GM19035 (cell line): ENCODE data around the gene NFAM1.

Experiments used
- ATAC-seq: cut with Tn5 transposase; IDR thresholded peaks from one replicate; pipeline ENCODE4 v1.9.1; 2021; ENCODE audit not compliant: unreplicated experiment

NFAM1 gene

GRCh38 chr22:42439821-42440674 lies 7.8 kb upstream of the NFAM1 start:
- ATAC-seq: no peak

- ATAC-seq: no peak
Measured at GRCh38 chr22:42439021-42439567, 6.9 kb upstream of the NFAM1 start.

DNA sequence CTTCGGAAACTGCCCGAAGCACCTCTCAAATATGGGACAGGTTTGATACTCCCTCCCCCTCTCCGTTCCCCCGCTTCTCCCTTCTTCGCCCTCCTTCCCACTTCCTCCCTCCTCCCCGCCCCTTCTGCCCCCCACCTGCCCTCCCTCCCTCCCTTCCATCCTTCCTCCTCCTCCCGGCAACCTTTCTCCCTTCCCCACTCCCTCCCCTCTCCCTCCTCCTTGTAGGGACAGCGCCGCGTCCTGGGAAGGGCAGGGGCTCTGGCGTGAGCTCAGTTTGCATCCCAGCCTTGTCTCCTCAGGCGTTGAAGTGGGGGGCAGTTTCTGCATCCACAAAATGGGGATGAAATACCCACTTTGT lies 6.1 kb upstream of the NFAM1 start:
- no peak for ATAC-seq

- peak; percentile 68 for ATAC-seq
Measured at GRCh38 chr22:42437488-42438292, 5.5 kb upstream of the NFAM1 start.

DNA sequence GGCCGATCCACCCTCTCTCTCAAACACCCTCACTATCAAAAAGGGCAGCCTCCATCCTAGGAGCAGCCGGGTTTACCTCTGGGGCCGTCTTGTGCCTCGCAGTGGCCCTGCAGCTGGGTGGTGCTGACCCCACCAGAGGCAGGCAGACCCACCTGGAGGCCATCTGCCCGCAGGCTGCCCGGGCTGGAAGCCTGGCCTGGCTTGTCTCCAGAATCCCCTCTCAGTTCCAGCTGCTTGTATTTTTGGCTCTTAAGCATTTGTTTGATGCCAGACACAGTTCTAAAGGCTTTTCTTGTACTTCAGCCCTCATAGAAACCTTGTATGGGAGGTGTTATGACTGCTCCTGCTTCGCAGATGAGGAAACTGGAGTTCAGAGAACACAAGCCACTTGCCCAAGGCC lies 4.2 kb upstream of the NFAM1 start:
- no peak for ATAC-seq

GRCh38 chr22:42434748-42435425 lies 2.7 kb upstream of the NFAM1 start:
- ATAC-seq: no peak

DNA sequence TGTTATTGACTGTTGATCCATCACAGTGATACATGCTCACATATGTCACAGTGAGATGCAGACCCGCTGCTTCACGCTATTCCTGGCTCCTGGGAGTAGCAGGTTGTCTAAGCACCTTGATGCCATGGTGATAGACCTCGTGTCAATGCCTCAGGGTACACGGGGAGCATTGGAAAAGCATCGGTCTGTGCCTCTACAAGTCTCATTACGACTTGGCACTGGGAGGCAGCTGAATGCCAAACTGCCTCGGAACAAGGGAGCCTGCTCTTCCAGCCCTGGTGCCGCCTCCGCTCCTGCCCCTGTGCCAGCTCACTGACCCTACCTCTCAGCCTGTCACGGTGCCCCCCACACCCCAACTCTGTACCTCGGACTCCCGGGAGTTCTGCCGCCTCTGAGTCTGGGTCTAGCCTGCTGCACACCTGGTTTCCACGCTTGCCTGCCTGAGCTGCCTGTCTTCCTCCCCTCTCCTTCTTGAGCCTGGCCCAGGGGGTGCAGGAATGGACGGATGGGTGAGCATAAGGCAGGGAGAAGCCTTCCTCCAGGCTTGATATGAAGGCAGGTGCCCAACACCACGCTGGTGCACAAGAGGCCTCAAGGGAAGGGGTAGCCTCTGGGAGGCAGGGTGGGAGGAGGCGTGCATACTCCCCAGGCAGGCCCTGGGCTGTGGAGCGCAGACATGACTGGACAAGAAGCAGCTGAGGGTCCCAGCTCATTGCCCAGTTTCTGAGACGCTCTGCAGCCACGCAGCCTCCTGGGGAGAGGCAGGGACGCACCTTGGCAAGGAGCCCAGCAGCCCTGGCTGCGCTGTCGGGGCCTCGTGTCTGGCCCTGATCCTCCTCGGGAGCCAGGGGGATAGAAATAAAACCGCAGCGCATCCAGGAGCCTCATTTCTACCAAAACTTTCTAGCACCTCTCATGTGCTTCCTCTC lies 1.8 kb upstream of the NFAM1 start:
- no peak for ATAC-seq

DNA sequence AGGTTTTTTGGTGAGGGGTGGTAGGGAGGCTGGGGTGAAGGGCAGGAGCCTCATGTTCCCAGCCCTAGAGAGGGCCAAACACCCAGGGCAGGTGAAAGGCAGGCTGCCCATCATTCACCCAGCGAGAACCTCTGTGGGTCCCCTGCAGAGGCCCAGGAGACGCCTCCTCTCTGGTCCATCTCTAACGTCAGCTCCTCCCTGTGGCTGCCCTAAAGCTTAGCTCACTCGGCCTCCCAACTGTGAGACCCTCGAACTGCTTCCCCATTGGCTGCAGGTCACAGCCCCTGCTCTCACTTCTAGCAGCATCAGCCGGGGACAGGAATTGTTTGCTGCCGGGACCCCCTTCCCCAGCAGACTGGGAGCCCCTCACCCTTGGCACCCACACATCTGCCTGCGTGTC lies 615 bp upstream of the NFAM1 start:
- no peak for ATAC-seq

DNA sequence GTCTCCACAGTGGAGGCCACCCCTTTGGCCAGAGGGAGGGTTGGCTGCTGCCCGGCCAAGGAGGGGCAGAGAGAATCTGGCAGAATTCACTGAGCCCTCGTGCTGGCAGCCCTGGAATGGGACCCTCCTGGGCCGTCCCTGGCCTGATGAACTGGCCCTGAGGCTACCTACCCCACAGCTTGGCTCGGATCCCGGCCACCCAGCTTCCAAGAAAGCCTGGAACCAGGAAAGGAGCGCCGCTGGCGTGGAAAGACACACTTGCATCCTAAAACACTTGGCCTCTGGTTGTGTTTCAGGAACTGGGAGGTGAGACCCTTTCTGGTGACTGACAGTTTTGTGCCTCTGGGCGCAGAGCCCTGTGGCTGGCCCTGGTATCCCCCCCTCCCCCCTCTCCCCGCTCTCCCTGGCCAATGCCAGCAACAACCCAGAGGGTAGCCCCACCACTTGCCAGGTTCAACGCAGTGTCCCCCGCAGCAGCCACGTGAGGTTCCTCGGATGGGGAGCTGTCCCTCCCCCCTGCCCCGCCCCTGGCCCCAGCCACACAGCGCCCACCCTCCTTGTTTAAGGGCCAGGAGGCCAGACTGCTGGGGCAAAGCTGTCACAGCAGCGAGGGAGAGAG lies 693 bp downstream of the NFAM1 start:
- ATAC-seq: no peak

DNA sequence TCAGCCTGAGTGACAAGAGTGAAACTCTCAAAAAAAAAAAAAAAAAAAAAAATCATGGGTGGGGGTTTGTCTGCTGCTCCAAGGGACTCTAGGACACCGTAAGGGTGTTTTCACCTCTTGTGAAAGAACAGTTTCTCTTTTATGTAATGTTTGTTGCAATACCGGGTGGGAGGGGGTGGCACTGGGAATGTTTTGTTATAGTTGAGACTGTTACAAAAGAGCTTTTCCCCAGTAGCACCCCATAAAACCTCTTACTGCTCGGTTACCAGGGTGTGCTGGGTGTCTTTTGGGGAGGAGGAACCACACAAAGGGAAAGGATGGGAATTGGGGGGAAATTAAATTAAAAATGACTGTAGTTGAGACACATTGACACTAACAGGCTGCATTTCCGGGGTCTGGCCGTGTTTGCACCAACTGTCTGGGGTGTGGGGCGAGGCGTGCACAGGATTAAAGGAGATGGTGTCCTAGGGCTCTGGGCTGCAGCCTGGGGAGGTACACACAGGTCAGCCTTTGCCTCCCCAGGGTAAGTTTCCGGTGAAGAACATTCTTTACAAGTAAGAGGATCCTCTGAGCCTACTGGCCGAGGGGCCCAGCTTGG lies 1.6 kb downstream of the NFAM1 start:
- ATAC-seq: no peak

DNA sequence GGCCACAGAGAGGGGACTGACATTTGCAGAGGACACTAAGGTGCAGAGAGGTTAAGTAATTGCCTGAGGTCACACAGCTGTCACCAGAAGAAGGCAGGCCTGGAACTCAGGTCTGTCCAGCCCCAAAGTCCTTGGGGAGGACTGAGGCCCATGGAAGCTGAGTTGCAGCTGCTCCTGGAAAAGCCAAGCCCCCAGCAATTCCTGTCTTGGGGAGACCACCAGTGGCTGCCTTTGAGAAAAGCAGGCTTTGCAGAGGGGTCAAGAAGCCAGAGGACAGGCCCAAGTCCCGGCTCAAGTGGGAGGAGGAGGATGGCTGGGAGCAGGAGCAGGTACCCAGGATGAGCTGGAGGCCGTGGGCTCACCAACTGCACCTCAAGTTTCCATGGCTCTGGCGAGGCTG lies 3.4 kb downstream of the NFAM1 start:
- no peak for ATAC-seq

DNA sequence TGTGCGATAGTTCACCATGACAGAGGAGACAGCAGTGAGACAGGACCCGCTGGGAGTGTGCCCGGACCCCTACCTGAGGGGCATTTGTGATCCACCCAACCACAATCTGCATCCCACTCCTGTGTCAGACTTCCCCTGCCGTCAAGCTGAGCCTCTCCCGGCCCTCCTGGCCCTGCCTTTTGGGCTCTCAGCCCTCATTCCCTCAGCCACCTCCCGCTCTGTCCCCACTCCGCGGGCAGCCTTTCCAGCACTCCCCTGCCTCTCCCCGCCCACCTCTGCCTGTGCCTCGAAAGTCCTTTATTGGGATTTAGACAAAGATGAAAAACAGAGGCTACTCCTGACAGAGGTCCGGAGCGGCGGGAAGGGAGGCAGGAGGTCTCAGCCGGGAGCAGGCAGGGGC lies 4.2 kb downstream of the NFAM1 start:
- ATAC-seq: no peak

DNA sequence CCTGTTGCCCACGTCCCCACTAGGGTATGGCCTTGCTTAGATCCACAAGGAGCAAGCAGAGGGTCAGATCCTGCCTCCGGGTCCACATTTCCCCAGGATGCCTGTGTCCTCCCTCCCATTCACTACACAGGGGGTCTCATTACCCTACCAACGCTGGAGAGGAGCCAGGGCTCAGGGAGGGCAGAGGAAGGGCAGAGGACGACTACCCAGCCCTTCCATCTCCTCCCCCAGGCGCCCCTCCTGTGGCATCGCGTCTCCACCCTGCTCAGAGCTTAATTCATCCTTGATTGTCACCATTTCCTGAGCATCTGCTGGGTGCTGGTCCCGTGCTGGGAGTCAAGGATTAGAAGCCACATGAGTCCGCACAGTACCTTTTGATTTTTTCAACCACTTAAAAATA lies 5.0 kb downstream of the NFAM1 start:
- no peak for ATAC-seq

DNA sequence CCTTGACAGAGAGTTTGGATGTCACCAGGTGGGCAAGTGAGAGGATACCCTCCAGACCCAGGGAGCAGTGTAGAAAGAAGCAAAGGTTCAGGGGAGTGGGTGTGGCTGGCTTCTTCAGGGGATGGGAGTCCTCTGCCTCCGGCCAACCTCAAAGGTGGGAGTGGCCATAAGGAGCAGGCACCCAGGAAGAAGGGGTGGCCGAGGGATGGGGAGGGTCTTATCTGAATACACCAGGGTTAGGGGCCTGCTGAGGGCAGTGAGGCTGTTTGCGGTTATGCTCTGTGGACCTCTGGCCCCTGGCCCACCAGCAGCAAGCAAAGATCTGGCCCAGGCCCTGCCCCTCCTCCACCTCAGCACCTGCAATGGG lies 6.2 kb downstream of the NFAM1 start:
- no peak for ATAC-seq

DNA sequence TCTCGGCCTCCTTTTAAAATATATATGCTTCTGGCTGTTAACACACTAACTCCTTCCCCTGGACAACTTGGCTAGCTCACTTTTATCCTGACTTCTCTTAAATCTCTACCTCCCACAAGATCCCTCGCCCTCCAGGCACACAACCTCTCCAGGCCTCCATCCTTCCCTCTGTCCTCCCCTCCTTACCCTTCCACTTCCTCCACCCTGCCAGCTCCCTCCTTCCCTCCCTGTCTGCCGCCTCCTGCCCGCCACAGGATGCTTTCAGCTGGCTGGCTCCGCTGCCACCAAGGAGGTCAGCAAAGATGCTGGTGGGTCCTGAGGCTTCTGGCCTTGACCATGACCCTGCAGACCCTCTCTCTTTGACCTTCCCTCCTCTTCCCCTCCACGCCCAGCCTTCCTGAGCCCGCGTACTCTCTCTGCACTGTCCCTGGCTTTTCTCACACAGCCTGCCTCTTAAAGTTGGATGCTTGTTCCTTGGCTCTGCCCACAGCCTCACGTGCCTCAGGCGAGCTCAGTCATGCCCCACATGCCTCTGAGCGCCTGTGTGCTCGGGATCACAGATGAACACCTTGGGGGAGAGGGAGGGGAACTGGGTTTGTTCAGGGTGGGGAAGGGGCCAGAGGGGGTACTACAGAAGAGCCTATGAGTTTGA lies 6.7 kb downstream of the NFAM1 start:
- no peak for ATAC-seq

- ATAC-seq: no peak
Measured at GRCh38 chr22:42419243-42419881, 12.8 kb downstream of the NFAM1 start.

DNA sequence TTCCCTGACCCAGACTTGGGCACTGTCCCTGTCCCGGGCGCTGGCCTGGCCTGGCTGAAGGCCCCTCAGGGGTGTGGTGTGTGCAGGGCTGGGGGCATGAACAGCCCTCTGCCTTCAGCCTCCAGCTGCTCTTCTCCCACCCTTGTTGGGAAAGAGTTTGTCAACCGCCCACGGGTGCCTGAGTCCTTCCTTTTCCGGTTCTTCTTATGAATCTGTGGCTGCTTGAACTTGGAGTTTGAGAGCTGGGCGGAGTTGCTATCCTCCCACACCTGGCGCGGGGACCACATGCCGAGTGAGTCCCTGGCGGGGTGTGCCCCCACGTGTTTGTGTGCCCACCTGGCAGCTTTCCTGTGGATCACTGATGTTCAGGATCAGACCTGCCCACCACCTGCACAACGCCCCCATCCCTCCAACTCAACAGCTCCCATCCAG lies 13.4 kb downstream of the NFAM1 start:
- no peak for ATAC-seq

- no peak for ATAC-seq
Measured at GRCh38 chr22:42417645-42418305, 14.4 kb downstream of the NFAM1 start.
